GM18858 (cell line): ENCODE data around the gene RAD51AP1.

ENCODE experiments used
- ATAC-seq: cut with Tn5 transposase; IDR thresholded peaks from one replicate; pipeline ENCODE4 v1.9.1; 2021; ENCODE audit not compliant: unreplicated experiment

Gene RAD51AP1

GRCh38 chr12:4589941-4590340 is 51.3 kb downstream of the RAD51AP1 start:
- no peak for ATAC-seq

- ATAC-seq, result no peak
Observed at GRCh38 chr12:4591180-4591687, 52.5 kb downstream of the RAD51AP1 start.

- ATAC-seq, result no peak
Observed at GRCh38 chr12:4595881-4596280, 57.2 kb downstream of the RAD51AP1 start.

- no peak for ATAC-seq
Observed at GRCh38 chr12:4603421-4603820, 64.7 kb downstream of the RAD51AP1 start.

- no peak for ATAC-seq
Observed at GRCh38 chr12:4603946-4604345, 65.3 kb downstream of the RAD51AP1 start.

- peak; percentile 86 for ATAC-seq
Observed at GRCh38 chr12:4604684-4605193, 66.0 kb downstream of the RAD51AP1 start.

GRCh38 chr12:4607056-4607455 is 68.4 kb downstream of the RAD51AP1 start:
- ATAC-seq, result no peak

GRCh38 chr12:4609071-4609470 is 70.4 kb downstream of the RAD51AP1 start:
- ATAC-seq, result no peak
